NT2/D1 (cell line): ENCODE results near the gene TXN2.

Source experiments
- YY1 ChIP-seq: IDR thresholded peaks from 2 replicates; pipeline ENCODE4 v1.6.1; 2011; ENCODE audit not compliant: insufficient read length, insufficient read depth
- ZNF274 ChIP-seq: IDR thresholded peaks from 2 replicates; pipeline ENCODE4 v1.6.1; 2011; ENCODE audit warnings: mild to moderate bottlenecking, low read depth, low read length

- TF ChIP-seq ZNF274 (no peak), YY1 (no peak)
These were observed 25.4 kb upstream of the TXN2 start, which contains the start of gene FOXRED2 for GRCh38 chr22:36506637-36507517.
